SH-SY5Y (cell line): ENCODE measurements around the gene KLF5.

Source experiments
- GATA2 ChIP-seq: IDR thresholded peaks from 2 replicates; pipeline ENCODE4 v1.6.1; 2011; ENCODE audit warnings: mild to moderate bottlenecking, low read depth, low read length
- GATA3 ChIP-seq: IDR thresholded peaks from 2 replicates; pipeline ENCODE4 v1.6.1; 2011; ENCODE audit warnings: low read depth, mild to moderate bottlenecking, low read length, moderate library complexity

The KLF5 gene

GRCh38 chr13:73089213-73089612, 30.4 kb downstream of the KLF5 start:
- TF ChIP-seq GATA2 (no peak), GATA3 (no peak)

- TF ChIP-seq GATA2 (no peak), GATA3 (no peak)
These were observed 31.5 kb downstream of the KLF5 start for GRCh38 chr13:73090116-73090822.

- TF ChIP-seq GATA3 (no peak), GATA2 (no peak)
These were observed 32.0 kb downstream of the KLF5 start for GRCh38 chr13:73090823-73091187.

- TF ChIP-seq GATA3 (no peak), GATA2 (no peak)
These were observed 34.0 kb downstream of the KLF5 start for GRCh38 chr13:73092829-73093228.

- no peak for TF ChIP-seq GATA3
- TF ChIP-seq GATA2 = no peak
These were observed 37.4 kb downstream of the KLF5 start for GRCh38 chr13:73096173-73096572.

- TF ChIP-seq GATA2 = no peak
- TF ChIP-seq GATA3 = no peak
These were observed 37.8 kb downstream of the KLF5 start for GRCh38 chr13:73096638-73097037.

GRCh38 chr13:73101351-73102007, 42.7 kb downstream of the KLF5 start:
- TF ChIP-seq GATA2 = no peak
- TF ChIP-seq GATA3 = no peak

- TF ChIP-seq GATA2 (no peak), GATA3 (no peak)
These were observed 44.4 kb downstream of the KLF5 start for GRCh38 chr13:73103238-73103637.

- no peak for TF ChIP-seq GATA2
- no peak for TF ChIP-seq GATA3
These were observed 47.8 kb downstream of the KLF5 start for GRCh38 chr13:73106513-73107178.

GRCh38 chr13:73107481-73107880, 48.7 kb downstream of the KLF5 start:
- TF ChIP-seq GATA2 (no peak), GATA3 (no peak)

GRCh38 chr13:73107970-73108369, 49.2 kb downstream of the KLF5 start:
- TF ChIP-seq GATA2 (no peak), GATA3 (no peak)

- TF ChIP-seq GATA2 (no peak), GATA3 (no peak)
These were observed 50.6 kb downstream of the KLF5 start for GRCh38 chr13:73109288-73109899.

- TF ChIP-seq GATA3 (no peak), GATA2 (no peak)
These were observed 51.2 kb downstream of the KLF5 start for GRCh38 chr13:73109969-73110368.

- no peak for TF ChIP-seq GATA3
- no peak for TF ChIP-seq GATA2
These were observed 52.0 kb downstream of the KLF5 start for GRCh38 chr13:73110814-73111213.

GRCh38 chr13:73111331-73111730, 52.5 kb downstream of the KLF5 start:
- TF ChIP-seq GATA2 (no peak), GATA3 (no peak)

- TF ChIP-seq GATA2 (no peak), GATA3 (no peak)
These were observed 60.8 kb downstream of the KLF5 start for GRCh38 chr13:73119612-73120011.
